NK-92 (cell line): ENCODE measurements around the gene ST3GAL4.
"Not testable (repeated sequence)": the region's sequence is repeated elsewhere in the genome, so short reads cannot be mapped to it uniquely, and the experiment has no call there.

Experiments used
- DNase-seq: peaks from one replicate; lab custom pipeline; 2025; ENCODE audit not compliant: unreplicated experiment; lab: John Stamatoyannopoulos, UW

ST3GAL4 gene

GRCh38 chr11:126384449-126385070 is 29.1 kb downstream of the ST3GAL4 start:
- no peak for DNase-seq

GRCh38 chr11:126385991-126386728 is 30.7 kb downstream of the ST3GAL4 start:
- no peak for DNase-seq

- DNase-seq: not testable (repeated sequence)
Measured at GRCh38 chr11:126386729-126387071, 31.2 kb downstream of the ST3GAL4 start.

- DNase-seq: no peak
Measured at GRCh38 chr11:126387857-126388256, 32.4 kb downstream of the ST3GAL4 start.

GRCh38 chr11:126390272-126390867 is 34.9 kb downstream of the ST3GAL4 start:
- no peak for DNase-seq

- DNase-seq: no peak
Measured at GRCh38 chr11:126391286-126391954, 35.9 kb downstream of the ST3GAL4 start.

- no peak for DNase-seq
Measured at GRCh38 chr11:126391970-126392632, 36.6 kb downstream of the ST3GAL4 start.

GRCh38 chr11:126392633-126393013 is 37.1 kb downstream of the ST3GAL4 start:
- no peak for DNase-seq

GRCh38 chr11:126393143-126393542 is 37.7 kb downstream of the ST3GAL4 start:
- DNase-seq: no peak

GRCh38 chr11:126394036-126394435 is 38.5 kb downstream of the ST3GAL4 start:
- no peak for DNase-seq

GRCh38 chr11:126394634-126395072 is 39.2 kb downstream of the ST3GAL4 start:
- not testable (repeated sequence) for DNase-seq

- DNase-seq: not testable (repeated sequence)
Measured at GRCh38 chr11:126395784-126396183, 40.3 kb downstream of the ST3GAL4 start.

- DNase-seq: not testable (repeated sequence)
Measured at GRCh38 chr11:126396266-126396665, 40.8 kb downstream of the ST3GAL4 start.

GRCh38 chr11:126396965-126397364 is 41.5 kb downstream of the ST3GAL4 start:
- no peak for DNase-seq

GRCh38 chr11:126398296-126398695 is 42.8 kb downstream of the ST3GAL4 start:
- DNase-seq: no peak

- DNase-seq: no peak
Measured at GRCh38 chr11:126398721-126399120, 43.2 kb downstream of the ST3GAL4 start.

- DNase-seq: no peak
Measured at GRCh38 chr11:126400019-126400418, 44.5 kb downstream of the ST3GAL4 start.

- DNase-seq: no peak
Measured at GRCh38 chr11:126400479-126400878, 45.0 kb downstream of the ST3GAL4 start.

GRCh38 chr11:126403022-126403581 is 47.6 kb downstream of the ST3GAL4 start:
- DNase-seq: no peak

- no peak for DNase-seq
Measured at GRCh38 chr11:126403658-126404057, 48.2 kb downstream of the ST3GAL4 start.

GRCh38 chr11:126404367-126404766 is 48.9 kb downstream of the ST3GAL4 start:
- no peak for DNase-seq
